GM12878 (cell line): ENCODE results near the gene HSPB7. TPM values are rescaled to one million over a fixed set of nuclear protein-coding genes. Genes with fewer than 3 reads are reported as not detected.

ENCODE experiments used
- ATF7 ChIP-seq: fragments of 450-650 bp; IDR thresholded peaks from 2 replicates; pipeline ENCODE4 v1.6.1; 2016; ENCODE audit warnings: low read depth, mild to moderate bottlenecking
- BACH1 ChIP-seq: fragments of 450-650 bp; IDR thresholded peaks from 2 replicates; pipeline ENCODE4 v1.6.1; 2017; ENCODE audit warnings: mild to moderate bottlenecking, borderline replicate concordance
- CHD2 ChIP-seq: IDR thresholded peaks from 2 replicates; pipeline ENCODE4 v1.6.1; 2011; ENCODE audit warnings: low read depth, low read length, improper control_type of control experiment, borderline replicate concordance
- HDAC6 ChIP-seq: fragments of 200-600 bp; sonication (generic); IDR thresholded peaks from one replicate; pipeline ENCODE4 v1.8.0; 2017; ENCODE audit warnings: antibody characterized with exemption; ENCODE audit not compliant: unreplicated experiment
- KAT2A ChIP-seq: conservative IDR thresholded peaks from 2 replicates; pipeline ENCODE4 v1.6.1; 2011; ENCODE audit warnings: low read depth, low read length; ENCODE audit not compliant: control insufficient read depth
- MAX ChIP-seq: IDR thresholded peaks from 2 replicates; pipeline ENCODE4 v1.6.1; 2012; ENCODE audit warnings: low read depth, low read length, improper control_type of control experiment
- MYB ChIP-seq: fragments of 150-350 bp; IDR thresholded peaks from 2 replicates; pipeline ENCODE4 v1.6.1; 2014; ENCODE audit warnings: mild to moderate bottlenecking, low read depth, low read length, borderline replicate concordance
- NR2C2 ChIP-seq: IDR thresholded peaks from 2 replicates; pipeline ENCODE4 v1.6.1; 2011; ENCODE audit warnings: borderline replicate concordance, low read depth; ENCODE audit not compliant: control insufficient read depth, insufficient read length
- PAX5 ChIP-seq: IDR thresholded peaks from 2 replicates; pipeline ENCODE4 v1.6.1; 2011; ENCODE audit warnings: low read depth, low read length, borderline replicate concordance
- PRDM15 ChIP-seq: fragments of 450-650 bp; formaldehyde crosslinking; IDR thresholded peaks from 2 replicates; pipeline ENCODE4 v1.4.0; 2020; ENCODE audit warnings: mild to moderate bottlenecking, moderate library complexity
- SIX5 ChIP-seq: IDR thresholded peaks from 2 replicates; pipeline ENCODE4 v1.6.1; 2011; ENCODE audit warnings: mild to moderate bottlenecking, low read depth, low read length, moderate library complexity; ENCODE audit not compliant: severe bottlenecking
- SMARCA5 ChIP-seq: fragments of 450-650 bp; IDR thresholded peaks from 2 replicates; pipeline ENCODE4 v1.6.1; 2017; ENCODE audit warnings: mild to moderate bottlenecking
- SREBF1 ChIP-seq: IDR thresholded peaks from 2 replicates; pipeline ENCODE4 v1.6.1; 2012; ENCODE audit warnings: mild to moderate bottlenecking, low read length
- TCF3 ChIP-seq: IDR thresholded peaks from 2 replicates; pipeline ENCODE4 v1.6.1; 2012; ENCODE audit warnings: low read depth, mild to moderate bottlenecking, low read length, borderline replicate concordance; ENCODE audit not compliant: insufficient read depth
- polyA plus RNA-seq, 11 experiments: library from polyadenylated mRNA; depleted of rRNA in 4 of 11; unstranded in 6 of 11; stranded (reverse) in 5 of 11; fragments of >200 nt; fragmentation: Nextera tagmentation in 4 of 11; fragmentation: Illumina TruSeq in 1 of 11; extraction: Ambion mirVana in 4 of 11; extraction: Trizol in 1 of 11; gene quantifications; 1 replicate in 1 of 11; 2 replicates in 10 of 11; pipeline versions ENCODE4 v1.2.1 to v1.2.3, GENCODE V29; 2011 to 2016; ENCODE audit warnings: inconsistent platforms in 2 of 11, missing spikeins in 2 of 11, low read depth in 1 of 11
- total RNA-seq, 4 experiments: library from RNA; depleted of rRNA in 3 of 4; stranded (reverse); fragments of >200 nt in 3 of 4; fragmentation: Illumina TruSeq in 1 of 4; extraction: Trizol in 1 of 4; gene quantifications; 2 replicates each; pipeline versions ENCODE4 v1.2.1 to v1.2.3, GENCODE V29; 2013 to 2021
- TF ChIP-seq, protein P1 (sequence below): fragments of 450-650 bp; IDR thresholded peaks from 2 replicates; pipeline ENCODE4 v1.6.1; 2017; ENCODE audit warnings: antibody characterized with exemption, mild to moderate bottlenecking, moderate library complexity
- TF ChIP-seq, protein P2 (sequence below): IDR thresholded peaks from 2 replicates; pipeline ENCODE4 v1.6.1; 2012; ENCODE audit warnings: low read length, inconsistent platforms

HSPB7 gene
- total and polyA plus RNA-seq, 10 of the 15 experiments (the other 5 are each of a cell fraction or from before 2014, with no cell fraction given), result 0.34 TPM; not detected in 9

- TF ChIP-seq, protein P1, sequence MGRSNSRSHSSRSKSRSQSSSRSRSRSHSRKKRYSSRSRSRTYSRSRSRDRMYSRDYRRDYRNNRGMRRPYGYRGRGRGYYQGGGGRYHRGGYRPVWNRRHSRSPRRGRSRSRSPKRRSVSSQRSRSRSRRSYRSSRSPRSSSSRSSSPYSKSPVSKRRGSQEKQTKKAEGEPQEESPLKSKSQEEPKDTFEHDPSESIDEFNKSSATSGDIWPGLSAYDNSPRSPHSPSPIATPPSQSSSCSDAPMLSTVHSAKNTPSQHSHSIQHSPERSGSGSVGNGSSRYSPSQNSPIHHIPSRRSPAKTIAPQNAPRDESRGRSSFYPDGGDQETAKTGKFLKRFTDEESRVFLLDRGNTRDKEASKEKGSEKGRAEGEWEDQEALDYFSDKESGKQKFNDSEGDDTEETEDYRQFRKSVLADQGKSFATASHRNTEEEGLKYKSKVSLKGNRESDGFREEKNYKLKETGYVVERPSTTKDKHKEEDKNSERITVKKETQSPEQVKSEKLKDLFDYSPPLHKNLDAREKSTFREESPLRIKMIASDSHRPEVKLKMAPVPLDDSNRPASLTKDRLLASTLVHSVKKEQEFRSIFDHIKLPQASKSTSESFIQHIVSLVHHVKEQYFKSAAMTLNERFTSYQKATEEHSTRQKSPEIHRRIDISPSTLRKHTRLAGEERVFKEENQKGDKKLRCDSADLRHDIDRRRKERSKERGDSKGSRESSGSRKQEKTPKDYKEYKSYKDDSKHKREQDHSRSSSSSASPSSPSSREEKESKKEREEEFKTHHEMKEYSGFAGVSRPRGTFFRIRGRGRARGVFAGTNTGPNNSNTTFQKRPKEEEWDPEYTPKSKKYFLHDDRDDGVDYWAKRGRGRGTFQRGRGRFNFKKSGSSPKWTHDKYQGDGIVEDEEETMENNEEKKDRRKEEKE, result no peak
- TF ChIP-seq CHD2 (peak; percentile 66; the same call in 1 of the 2 replicates), PAX5 (peak; percentile 84), KAT2A (no peak), SMARCA5 (peak; percentile 67), SIX5 (no peak), ATF7 (peak; percentile 87), TCF3 (0 out of 2 replicates have a peak, but pooled peaks have one; percentile 23), MYB (no peak), NR2C2 (no peak), MAX (no peak), PRDM15 (CRISPR knock-in tag) (no peak), BACH1 (peak; percentile 98), HDAC6 (no peak), SREBF1 (no peak; the same call in 1 of the 2 replicates)
- TF ChIP-seq, protein P2, sequence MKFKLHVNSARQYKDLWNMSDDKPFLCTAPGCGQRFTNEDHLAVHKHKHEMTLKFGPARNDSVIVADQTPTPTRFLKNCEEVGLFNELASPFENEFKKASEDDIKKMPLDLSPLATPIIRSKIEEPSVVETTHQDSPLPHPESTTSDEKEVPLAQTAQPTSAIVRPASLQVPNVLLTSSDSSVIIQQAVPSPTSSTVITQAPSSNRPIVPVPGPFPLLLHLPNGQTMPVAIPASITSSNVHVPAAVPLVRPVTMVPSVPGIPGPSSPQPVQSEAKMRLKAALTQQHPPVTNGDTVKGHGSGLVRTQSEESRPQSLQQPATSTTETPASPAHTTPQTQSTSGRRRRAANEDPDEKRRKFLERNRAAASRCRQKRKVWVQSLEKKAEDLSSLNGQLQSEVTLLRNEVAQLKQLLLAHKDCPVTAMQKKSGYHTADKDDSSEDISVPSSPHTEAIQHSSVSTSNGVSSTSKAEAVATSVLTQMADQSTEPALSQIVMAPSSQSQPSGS, result peak; percentile 77
Observed at GRCh38 chr1:15966081-15966955, 51.5 kb downstream of the HSPB7 start (continued).
